GM23338 (cell line): ENCODE measurements around the gene DHFR2. TPM values are rescaled to one million over a fixed set of nuclear protein-coding genes. Genes with fewer than 3 reads are reported as not detected.

Experiments used
- ATAC-seq: fragments of 200-7000 bp; cut with Tn5 transposase; 3 replicates; pipeline ENCODE4 v1.9.1; 2020
- DNase-seq: peaks from one replicate; pipeline ENCODE4 v3.0.0-alpha.2; 2015; ENCODE audit warnings: low spot score
- H2AFZ ChIP-seq: fragments of 200-600 bp; sonication (generic); 2 replicates; pipeline ENCODE4 v1.8.0; 2016; ENCODE audit warnings: antibody characterized with exemption, mild to moderate bottlenecking, moderate library complexity
- H3F3A ChIP-seq: fragments of 200-600 bp; sonication (generic); replicated peaks from 2 replicates; pipeline ENCODE4 v1.8.0; 2017; ENCODE audit warnings: antibody characterized with exemption, mixed run types, low read depth
- H3K27ac ChIP-seq: fragments of 200-600 bp; sonication (generic); 2 replicates; pipeline ENCODE4 v1.6.1; 2016; ENCODE audit warnings: low read depth
- H3K27me3 ChIP-seq: fragments of 200-600 bp; sonication (generic); 2 replicates; pipeline ENCODE4 v1.8.0; 2016; ENCODE audit warnings: mild to moderate bottlenecking, mixed run types, moderate library complexity; ENCODE audit not compliant: insufficient read depth
- H3K36me3 ChIP-seq: fragments of 200-600 bp; sonication (generic); 2 replicates; pipeline ENCODE4 v1.8.0; 2016; ENCODE audit warnings: mild to moderate bottlenecking; ENCODE audit not compliant: insufficient read depth
- H3K4me1 ChIP-seq: fragments of 200-600 bp; sonication (generic); 2 replicates; pipeline ENCODE4 v1.8.0; 2016; ENCODE audit warnings: mild to moderate bottlenecking, moderate library complexity; ENCODE audit not compliant: insufficient read depth
- H3K4me2 ChIP-seq: fragments of 200-600 bp; sonication (generic); 2 replicates; pipeline ENCODE4 v1.7.1; 2017; ENCODE audit warnings: mixed run types
- H3K4me3 ChIP-seq: fragments of 200-600 bp; sonication (generic); 2 replicates; pipeline ENCODE4 v1.6.1; 2016; ENCODE audit warnings: mixed run types
- H3K79me2 ChIP-seq: fragments of 200-600 bp; sonication (generic); replicated peaks from 2 replicates; pipeline ENCODE4 v1.8.0; 2017; ENCODE audit warnings: mild to moderate bottlenecking; ENCODE audit not compliant: insufficient read depth
- H3K9me2 ChIP-seq: fragments of 200-600 bp; sonication (generic); 2 replicates; pipeline ENCODE4 v1.8.0; 2017; ENCODE audit not compliant: insufficient read depth
- H4K20me1 ChIP-seq: fragments of 200-600 bp; sonication (generic); replicated peaks from 2 replicates; pipeline ENCODE4 v1.8.0; 2017; ENCODE audit warnings: mild to moderate bottlenecking; ENCODE audit not compliant: insufficient read depth
- H3K27ac Mint-ChIP-seq: 2 replicates; pipeline ENCODE4 v1.8.0; 2020; ENCODE audit warnings: inconsistent platforms, mild to moderate bottlenecking, moderate library complexity, mixed read lengths
- H3K27me3 Mint-ChIP-seq: 3 replicates; pipeline ENCODE4 v1.8.0; 2022; ENCODE audit warnings: low read depth, mild to moderate bottlenecking, moderate library complexity, mixed read lengths, inconsistent platforms; ENCODE audit not compliant: insufficient read depth, poor library complexity
- H3K36me3 Mint-ChIP-seq: 3 replicates; pipeline ENCODE4 v1.8.0; 2021; ENCODE audit warnings: low read depth, mild to moderate bottlenecking, inconsistent platforms, moderate library complexity, mixed read lengths
- H3K4me1 Mint-ChIP-seq: 3 replicates; pipeline ENCODE4 v1.8.0; 2020; ENCODE audit warnings: mild to moderate bottlenecking, inconsistent platforms, mixed read lengths
- H3K4me3 Mint-ChIP-seq: 3 replicates; pipeline ENCODE4 v1.8.0; 2021; ENCODE audit warnings: moderate library complexity, mild to moderate bottlenecking, inconsistent platforms, mixed read lengths
- H3K9me3 Mint-ChIP-seq: 3 replicates; pipeline ENCODE4 v1.8.0; 2020; ENCODE audit warnings: moderate library complexity, mild to moderate bottlenecking, inconsistent platforms, mixed read lengths
- CREB1 ChIP-seq: fragments of 250-450 bp; sonication (Bioruptor Pico); IDR thresholded peaks from 2 replicates; pipeline ENCODE4 v1.5.0; 2020; ENCODE audit warnings: low read depth, mild to moderate bottlenecking, moderate library complexity
- EZH2 ChIP-seq: fragments of 200-600 bp; sonication (generic); IDR thresholded peaks from one replicate; pipeline ENCODE4 v1.8.0; 2017; ENCODE audit warnings: antibody characterized with exemption, mild to moderate bottlenecking, low read depth; ENCODE audit not compliant: unreplicated experiment
- EZH2phosphoT487 ChIP-seq: fragments of 200-600 bp; sonication (generic); IDR thresholded peaks from one replicate; pipeline ENCODE4 v1.8.1; 2018; ENCODE audit warnings: antibody characterized with exemption; ENCODE audit not compliant: unreplicated experiment
- JUNB ChIP-seq: IDR thresholded peaks from one replicate; pipeline ENCODE4 v1.6.1; 2016; ENCODE audit warnings: antibody characterized with exemption; ENCODE audit not compliant: unreplicated experiment
- NANOG ChIP-seq: IDR thresholded peaks from 2 replicates; pipeline ENCODE4 v1.6.1; 2016; ENCODE audit warnings: antibody characterized with exemption, borderline replicate concordance
- POLR2AphosphoS5 ChIP-seq: IDR thresholded peaks from 2 replicates; pipeline ENCODE4 v1.6.1; 2016; ENCODE audit warnings: antibody characterized with exemption, low read depth
- STAT1 ChIP-seq: IDR thresholded peaks from one replicate; pipeline ENCODE4 v1.6.1; 2016; ENCODE audit warnings: antibody characterized with exemption; ENCODE audit not compliant: unreplicated experiment
- ZNF114 ChIP-seq: fragments of 250-450 bp; sonication (Bioruptor Pico); IDR thresholded peaks from 2 replicates; pipeline ENCODE4 v1.5.0; 2020; ENCODE audit warnings: mild to moderate bottlenecking, moderate library complexity
- ZNF331 ChIP-seq: fragments of 250-450 bp; sonication (Bioruptor Pico); IDR thresholded peaks from 2 replicates; pipeline ENCODE4 v1.5.0; 2020; ENCODE audit warnings: low read depth, mild to moderate bottlenecking, moderate library complexity
- polyA plus RNA-seq: library from polyadenylated mRNA; unstranded; fragments of >200 nt; fragmentation: Nextera tagmentation; extraction: Ambion mirVana; gene quantifications from 2 replicates; pipeline ENCODE4 v1.2.1, GENCODE V29; 2016
- total RNA-seq: library from RNA; depleted of rRNA; stranded (reverse); fragments of >200 nt; shearing (Covaris generic); gene quantifications from 2 replicates; pipeline ENCODE4 v1.2.3, GENCODE V29; 2014
- TF ChIP-seq, protein P1 (sequence below), 2 experiments: fragments of 200-600 bp in 1 of 2; sonication (generic) in 1 of 2; conservative IDR thresholded peaks; 2 replicates each; pipeline versions ENCODE4 v1.5.1 to v1.6.1; 2016 to 2017; ENCODE audit warnings: antibody characterized with exemption in 2 of 2, low read depth in 2 of 2, mild to moderate bottlenecking in 2 of 2, moderate library complexity in 1 of 2
- TF ChIP-seq, protein P2 (sequence below): fragments of 250-450 bp; sonication (Bioruptor Pico); IDR thresholded peaks from 2 replicates; pipeline ENCODE4 v1.5.0; 2020; ENCODE audit warnings: mild to moderate bottlenecking, moderate library complexity
- TF ChIP-seq, protein P3 (sequence below): IDR thresholded peaks from 2 replicates; pipeline ENCODE4 v1.6.1; 2016; ENCODE audit warnings: antibody characterized with exemption

The DHFR2 gene
- total and polyA plus RNA-seq, 2 experiments from 2014 or later = 1.1 to 1.6 TPM

DNA sequence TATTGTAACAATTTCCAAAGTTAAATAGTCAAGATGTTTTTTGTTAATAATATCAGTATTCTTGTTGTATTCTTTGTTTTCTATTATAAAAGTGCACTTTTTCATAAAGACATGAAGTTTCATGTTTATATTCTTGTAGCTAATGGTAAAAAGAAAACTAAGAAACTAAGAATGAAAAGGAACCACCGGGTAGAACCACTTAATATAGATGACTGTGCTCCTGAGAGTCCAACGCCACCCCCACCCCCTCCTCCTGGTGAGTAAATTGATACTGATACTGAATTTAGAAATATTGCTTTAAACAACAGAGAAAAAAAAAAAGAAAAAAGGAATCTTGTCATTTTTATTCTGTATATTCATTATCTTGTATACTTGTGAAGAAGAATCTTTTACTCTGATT lies 13.4 kb downstream of the DHFR2 start (continued):
- TF ChIP-seq, protein P1, sequence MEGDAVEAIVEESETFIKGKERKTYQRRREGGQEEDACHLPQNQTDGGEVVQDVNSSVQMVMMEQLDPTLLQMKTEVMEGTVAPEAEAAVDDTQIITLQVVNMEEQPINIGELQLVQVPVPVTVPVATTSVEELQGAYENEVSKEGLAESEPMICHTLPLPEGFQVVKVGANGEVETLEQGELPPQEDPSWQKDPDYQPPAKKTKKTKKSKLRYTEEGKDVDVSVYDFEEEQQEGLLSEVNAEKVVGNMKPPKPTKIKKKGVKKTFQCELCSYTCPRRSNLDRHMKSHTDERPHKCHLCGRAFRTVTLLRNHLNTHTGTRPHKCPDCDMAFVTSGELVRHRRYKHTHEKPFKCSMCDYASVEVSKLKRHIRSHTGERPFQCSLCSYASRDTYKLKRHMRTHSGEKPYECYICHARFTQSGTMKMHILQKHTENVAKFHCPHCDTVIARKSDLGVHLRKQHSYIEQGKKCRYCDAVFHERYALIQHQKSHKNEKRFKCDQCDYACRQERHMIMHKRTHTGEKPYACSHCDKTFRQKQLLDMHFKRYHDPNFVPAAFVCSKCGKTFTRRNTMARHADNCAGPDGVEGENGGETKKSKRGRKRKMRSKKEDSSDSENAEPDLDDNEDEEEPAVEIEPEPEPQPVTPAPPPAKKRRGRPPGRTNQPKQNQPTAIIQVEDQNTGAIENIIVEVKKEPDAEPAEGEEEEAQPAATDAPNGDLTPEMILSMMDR (conservative IDR thresholded peaks at IDR 0.05; ENCODE audit: low read depth in 2 of 2) = no peak
- TF ChIP-seq CREB1 (CRISPR knock-in tag) = no peak

DNA sequence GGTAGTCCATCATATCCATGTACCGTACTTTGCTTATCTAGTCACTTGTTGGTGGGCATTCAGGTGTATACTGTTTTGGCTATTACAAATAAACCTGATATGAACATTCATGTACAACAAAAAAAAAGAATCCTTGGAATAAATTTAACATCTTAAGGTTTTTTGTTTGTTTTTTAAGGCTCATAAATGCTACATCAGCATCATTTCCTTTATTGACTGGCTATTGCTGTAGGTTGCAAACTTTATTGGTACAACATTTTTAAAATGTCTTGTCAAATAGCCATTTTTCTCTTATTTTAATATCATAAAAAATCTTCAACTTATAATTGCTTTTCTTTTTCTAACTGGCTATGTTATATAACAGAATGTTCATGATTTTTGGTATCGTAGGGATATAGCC lies 16.2 kb downstream of the DHFR2 start:
- H3K27me3 Mint-ChIP-seq = peaks cover 14% of the 10 kb centered on the region
- ATAC-seq = no peak
- TF ChIP-seq STAT1 = no peak
- TF ChIP-seq EZH2 = no peak
- TF ChIP-seq POLR2AphosphoS5 = no peak
- no peak for TF ChIP-seq CREB1 (CRISPR knock-in tag)
- TF ChIP-seq, protein P2, sequence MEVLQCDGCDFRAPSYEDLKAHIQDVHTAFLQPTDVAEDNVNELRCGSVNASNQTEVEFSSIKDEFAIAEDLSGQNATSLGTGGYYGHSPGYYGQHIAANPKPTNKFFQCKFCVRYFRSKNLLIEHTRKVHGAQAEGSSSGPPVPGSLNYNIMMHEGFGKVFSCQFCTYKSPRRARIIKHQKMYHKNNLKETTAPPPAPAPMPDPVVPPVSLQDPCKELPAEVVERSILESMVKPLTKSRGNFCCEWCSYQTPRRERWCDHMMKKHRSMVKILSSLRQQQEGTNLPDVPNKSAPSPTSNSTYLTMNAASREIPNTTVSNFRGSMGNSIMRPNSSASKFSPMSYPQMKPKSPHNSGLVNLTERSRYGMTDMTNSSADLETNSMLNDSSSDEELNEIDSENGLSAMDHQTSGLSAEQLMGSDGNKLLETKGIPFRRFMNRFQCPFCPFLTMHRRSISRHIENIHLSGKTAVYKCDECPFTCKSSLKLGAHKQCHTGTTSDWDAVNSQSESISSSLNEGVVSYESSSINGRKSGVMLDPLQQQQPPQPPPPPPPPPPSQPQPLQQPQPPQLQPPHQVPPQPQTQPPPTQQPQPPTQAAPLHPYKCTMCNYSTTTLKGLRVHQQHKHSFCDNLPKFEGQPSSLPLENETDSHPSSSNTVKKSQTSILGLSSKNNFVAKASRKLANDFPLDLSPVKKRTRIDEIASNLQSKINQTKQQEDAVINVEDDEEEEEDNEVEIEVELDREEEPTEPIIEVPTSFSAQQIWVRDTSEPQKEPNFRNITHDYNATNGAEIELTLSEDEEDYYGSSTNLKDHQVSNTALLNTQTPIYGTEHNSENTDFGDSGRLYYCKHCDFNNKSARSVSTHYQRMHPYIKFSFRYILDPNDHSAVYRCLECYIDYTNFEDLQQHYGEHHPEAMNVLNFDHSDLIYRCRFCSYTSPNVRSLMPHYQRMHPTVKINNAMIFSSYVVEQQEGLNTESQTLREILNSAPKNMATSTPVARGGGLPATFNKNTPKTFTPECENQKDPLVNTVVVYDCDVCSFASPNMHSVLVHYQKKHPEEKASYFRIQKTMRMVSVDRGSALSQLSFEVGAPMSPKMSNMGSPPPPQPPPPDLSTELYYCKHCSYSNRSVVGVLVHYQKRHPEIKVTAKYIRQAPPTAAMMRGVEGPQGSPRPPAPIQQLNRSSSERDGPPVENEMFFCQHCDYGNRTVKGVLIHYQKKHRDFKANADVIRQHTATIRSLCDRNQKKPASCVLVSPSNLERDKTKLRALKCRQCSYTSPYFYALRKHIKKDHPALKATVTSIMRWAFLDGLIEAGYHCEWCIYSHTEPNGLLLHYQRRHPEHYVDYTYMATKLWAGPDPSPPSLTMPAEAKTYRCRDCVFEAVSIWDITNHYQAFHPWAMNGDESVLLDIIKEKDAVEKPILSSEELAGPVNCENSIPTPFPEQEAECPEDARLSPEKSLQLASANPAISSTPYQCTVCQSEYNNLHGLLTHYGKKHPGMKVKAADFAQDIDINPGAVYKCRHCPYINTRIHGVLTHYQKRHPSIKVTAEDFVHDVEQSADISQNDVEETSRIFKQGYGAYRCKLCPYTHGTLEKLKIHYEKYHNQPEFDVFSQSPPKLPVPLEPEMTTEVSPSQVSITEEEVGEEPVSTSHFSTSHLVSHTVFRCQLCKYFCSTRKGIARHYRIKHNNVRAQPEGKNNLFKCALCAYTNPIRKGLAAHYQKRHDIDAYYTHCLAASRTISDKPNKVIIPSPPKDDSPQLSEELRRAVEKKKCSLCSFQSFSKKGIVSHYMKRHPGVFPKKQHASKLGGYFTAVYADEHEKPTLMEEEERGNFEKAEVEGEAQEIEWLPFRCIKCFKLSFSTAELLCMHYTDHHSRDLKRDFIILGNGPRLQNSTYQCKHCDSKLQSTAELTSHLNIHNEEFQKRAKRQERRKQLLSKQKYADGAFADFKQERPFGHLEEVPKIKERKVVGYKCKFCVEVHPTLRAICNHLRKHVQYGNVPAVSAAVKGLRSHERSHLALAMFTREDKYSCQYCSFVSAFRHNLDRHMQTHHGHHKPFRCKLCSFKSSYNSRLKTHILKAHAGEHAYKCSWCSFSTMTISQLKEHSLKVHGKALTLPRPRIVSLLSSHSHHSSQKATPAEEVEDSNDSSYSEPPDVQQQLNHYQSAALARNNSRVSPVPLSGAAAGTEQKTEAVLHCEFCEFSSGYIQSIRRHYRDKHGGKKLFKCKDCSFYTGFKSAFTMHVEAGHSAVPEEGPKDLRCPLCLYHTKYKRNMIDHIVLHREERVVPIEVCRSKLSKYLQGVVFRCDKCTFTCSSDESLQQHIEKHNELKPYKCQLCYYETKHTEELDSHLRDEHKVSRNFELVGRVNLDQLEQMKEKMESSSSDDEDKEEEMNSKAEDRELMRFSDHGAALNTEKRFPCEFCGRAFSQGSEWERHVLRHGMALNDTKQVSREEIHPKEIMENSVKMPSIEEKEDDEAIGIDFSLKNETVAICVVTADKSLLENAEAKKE (CRISPR knock-in tag) = no peak
- TF ChIP-seq, protein P3, sequence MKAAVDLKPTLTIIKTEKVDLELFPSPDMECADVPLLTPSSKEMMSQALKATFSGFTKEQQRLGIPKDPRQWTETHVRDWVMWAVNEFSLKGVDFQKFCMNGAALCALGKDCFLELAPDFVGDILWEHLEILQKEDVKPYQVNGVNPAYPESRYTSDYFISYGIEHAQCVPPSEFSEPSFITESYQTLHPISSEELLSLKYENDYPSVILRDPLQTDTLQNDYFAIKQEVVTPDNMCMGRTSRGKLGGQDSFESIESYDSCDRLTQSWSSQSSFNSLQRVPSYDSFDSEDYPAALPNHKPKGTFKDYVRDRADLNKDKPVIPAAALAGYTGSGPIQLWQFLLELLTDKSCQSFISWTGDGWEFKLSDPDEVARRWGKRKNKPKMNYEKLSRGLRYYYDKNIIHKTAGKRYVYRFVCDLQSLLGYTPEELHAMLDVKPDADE = no peak
- no peak for TF ChIP-seq ZNF114 (CRISPR knock-in tag)
- TF ChIP-seq ZNF331 (CRISPR knock-in tag) = no peak
- TF ChIP-seq, protein P1 (conservative IDR thresholded peaks at IDR 0.05; ENCODE audit: low read depth in 2 of 2) = no peak
- TF ChIP-seq EZH2phosphoT487 = no peak
- no peak for TF ChIP-seq NANOG
- no peak for TF ChIP-seq JUNB

More for the DNA sequence above, 16.2 kb downstream of the DHFR2 start:
- no peak overlapping the region for H3K27ac ChIP-seq
- H4K20me1 ChIP-seq = no peaks in the 10 kb centered on the region
- H3K27me3 ChIP-seq = no peaks in the 10 kb centered on the region
- Mint-ChIP-seq H3K4me1 (no peaks in the 10 kb centered on the region), H3K36me3 (peaks cover 38% of the 10 kb centered on the region), H3K27ac (no peak overlapping the region), H3K9me3 (peaks cover 32% of the 10 kb centered on the region), H3K4me3 (no peak overlapping the region)
- no peak overlapping the region for H2AFZ ChIP-seq
- H3K9me2 ChIP-seq = no peaks in the 10 kb centered on the region
- DNase-seq = no peak
- H3F3A ChIP-seq = no peaks in the 10 kb centered on the region
- no peak overlapping the region for H3K4me3 ChIP-seq
- H3K4me2 ChIP-seq = no peak overlapping the region
- no peaks in the 10 kb centered on the region for H3K79me2 ChIP-seq
- H3K36me3 ChIP-seq = peaks cover 3% of the 10 kb centered on the region; the same call in 1 of the 2 replicates
- no peaks in the 10 kb centered on the region for H3K4me1 ChIP-seq
